ENCODE measurements around the gene CCDC149. TPM values are rescaled to one million over a fixed set of nuclear protein-coding genes. Genes with fewer than 3 reads are reported as not detected.

CCDC149 gene
- polyA plus RNA-seq, 2 of the 4 experiments (the other 2 are of a cell fraction), result 1.4 to 2.8 TPM

- H3K27ac ChIP-seq, result no peak overlapping the region
- ATAC-seq (no peak), FAIRE-seq (no peak), DNase-seq (ENCODE audit: low read depth in 1 of 2, low spot score in 1 of 2) (no peak)
- WGBS (ENCODE audit: missing lambda C conversion rate), result 13% methylated on average over 3 of the region's 3 CpGs
- POLR2A ChIA-PET, result no interaction called here
- 0 out of 3 replicates have a peak, but pooled peaks cover 4% of the 10 kb centered on the region for H3K9me3 ChIP-seq
- no peaks in the 10 kb centered on the region for H3K4me1 ChIP-seq
- H3K4me3 ChIP-seq, result no peak overlapping the region
- TF ChIP-seq ZFP36 (IDR thresholded peaks at IDR 0.05; ENCODE audit: borderline replicate concordance, partially characterized antibody) (no peak), POLR2AphosphoS2 (conservative IDR thresholded peaks at IDR 0.05; ENCODE audit: low read length) (no peak), HEYL (CRISPR knock-in tag; IDR thresholded peaks at IDR 0.05) (no peak), HOXB13 (CRISPR knock-in tag; IDR thresholded peaks at IDR 0.05; ENCODE audit: low read depth) (no peak), BCL3 (IDR thresholded peaks at IDR 0.05) (no peak), MAX (IDR thresholded peaks at IDR 0.05) (no peak), HOXA7 (CRISPR knock-in tag; IDR thresholded peaks at IDR 0.05) (no peak), NPAS2 (CRISPR knock-in tag; IDR thresholded peaks at IDR 0.05; ENCODE audit: borderline replicate concordance) (no peak)
- TF ChIP-seq, protein P1, sequence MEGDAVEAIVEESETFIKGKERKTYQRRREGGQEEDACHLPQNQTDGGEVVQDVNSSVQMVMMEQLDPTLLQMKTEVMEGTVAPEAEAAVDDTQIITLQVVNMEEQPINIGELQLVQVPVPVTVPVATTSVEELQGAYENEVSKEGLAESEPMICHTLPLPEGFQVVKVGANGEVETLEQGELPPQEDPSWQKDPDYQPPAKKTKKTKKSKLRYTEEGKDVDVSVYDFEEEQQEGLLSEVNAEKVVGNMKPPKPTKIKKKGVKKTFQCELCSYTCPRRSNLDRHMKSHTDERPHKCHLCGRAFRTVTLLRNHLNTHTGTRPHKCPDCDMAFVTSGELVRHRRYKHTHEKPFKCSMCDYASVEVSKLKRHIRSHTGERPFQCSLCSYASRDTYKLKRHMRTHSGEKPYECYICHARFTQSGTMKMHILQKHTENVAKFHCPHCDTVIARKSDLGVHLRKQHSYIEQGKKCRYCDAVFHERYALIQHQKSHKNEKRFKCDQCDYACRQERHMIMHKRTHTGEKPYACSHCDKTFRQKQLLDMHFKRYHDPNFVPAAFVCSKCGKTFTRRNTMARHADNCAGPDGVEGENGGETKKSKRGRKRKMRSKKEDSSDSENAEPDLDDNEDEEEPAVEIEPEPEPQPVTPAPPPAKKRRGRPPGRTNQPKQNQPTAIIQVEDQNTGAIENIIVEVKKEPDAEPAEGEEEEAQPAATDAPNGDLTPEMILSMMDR (IDR thresholded peaks at IDR 0.05), result no peak
- TF ChIP-seq, protein P2, sequence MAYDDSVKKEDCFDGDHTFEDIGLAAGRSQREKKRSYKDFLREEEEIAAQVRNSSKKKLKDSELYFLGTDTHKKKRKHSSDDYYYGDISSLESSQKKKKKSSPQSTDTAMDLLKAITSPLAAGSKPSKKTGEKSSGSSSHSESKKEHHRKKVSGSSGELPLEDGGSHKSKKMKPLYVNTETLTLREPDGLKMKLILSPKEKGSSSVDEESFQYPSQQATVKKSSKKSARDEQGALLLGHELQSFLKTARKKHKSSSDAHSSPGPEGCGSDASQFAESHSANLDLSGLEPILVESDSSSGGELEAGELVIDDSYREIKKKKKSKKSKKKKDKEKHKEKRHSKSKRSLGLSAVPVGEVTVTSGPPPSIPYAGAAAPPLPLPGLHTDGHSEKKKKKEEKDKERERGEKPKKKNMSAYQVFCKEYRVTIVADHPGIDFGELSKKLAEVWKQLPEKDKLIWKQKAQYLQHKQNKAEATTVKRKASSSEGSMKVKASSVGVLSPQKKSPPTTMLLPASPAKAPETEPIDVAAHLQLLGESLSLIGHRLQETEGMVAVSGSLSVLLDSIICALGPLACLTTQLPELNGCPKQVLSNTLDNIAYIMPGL (CRISPR knock-in tag; IDR thresholded peaks at IDR 0.05; ENCODE audit: borderline replicate concordance), result no peak
- H3K4me2 ChIP-seq, result no peak overlapping the region
- CTCF ChIA-PET, result no interaction called here
Measured at GRCh38 chr4:24924309-24924781, 11.5 kb upstream of the CCDC149 start.

- no peaks in the 10 kb centered on the region for H3K4me1 ChIP-seq
- ATAC-seq, result no peak
- TF ChIP-seq JUNB (IDR thresholded peaks at IDR 0.05) (no peak), HDAC2 (IDR thresholded peaks at IDR 0.05) (no peak), CEBPB (IDR thresholded peaks at IDR 0.05) (no peak), HOXB5 (CRISPR knock-in tag; IDR thresholded peaks at IDR 0.05) (no peak), BCL3 (IDR thresholded peaks at IDR 0.05) (no peak), CHD4 (IDR thresholded peaks at IDR 0.05; ENCODE audit: borderline replicate concordance) (no peak), POLR2AphosphoS2 (conservative IDR thresholded peaks at IDR 0.05; ENCODE audit: low read length) (no peak), ZSCAN20 (CRISPR knock-in tag; IDR thresholded peaks at IDR 0.05) (no peak), RCOR1 (IDR thresholded peaks at IDR 0.05; ENCODE audit: low read depth, low read length) (no peak), ZFP36 (IDR thresholded peaks at IDR 0.05; ENCODE audit: borderline replicate concordance, partially characterized antibody) (no peak), RAD21 (conservative IDR thresholded peaks at IDR 0.05 in 1 of 2, IDR thresholded peaks at IDR 0.05 in 1 of 2) (no peak), CBX2 (IDR thresholded peaks at IDR 0.05; ENCODE audit: borderline replicate concordance, low read depth) (no peak), FOSB (CRISPR knock-in tag; IDR thresholded peaks at IDR 0.05) (no peak), RNF2 (IDR thresholded peaks at IDR 0.05; ENCODE audit: borderline replicate concordance, low read depth) (no peak), ZNF302 (CRISPR knock-in tag; IDR thresholded peaks at IDR 0.05) (no peak), MAZ (IDR thresholded peaks at IDR 0.05; ENCODE audit: borderline replicate concordance, low read depth, low read length) (no peak), POLR2A (IDR thresholded peaks at IDR 0.05; ENCODE audit: low read length) (no peak)
- TF ChIP-seq, protein P3, sequence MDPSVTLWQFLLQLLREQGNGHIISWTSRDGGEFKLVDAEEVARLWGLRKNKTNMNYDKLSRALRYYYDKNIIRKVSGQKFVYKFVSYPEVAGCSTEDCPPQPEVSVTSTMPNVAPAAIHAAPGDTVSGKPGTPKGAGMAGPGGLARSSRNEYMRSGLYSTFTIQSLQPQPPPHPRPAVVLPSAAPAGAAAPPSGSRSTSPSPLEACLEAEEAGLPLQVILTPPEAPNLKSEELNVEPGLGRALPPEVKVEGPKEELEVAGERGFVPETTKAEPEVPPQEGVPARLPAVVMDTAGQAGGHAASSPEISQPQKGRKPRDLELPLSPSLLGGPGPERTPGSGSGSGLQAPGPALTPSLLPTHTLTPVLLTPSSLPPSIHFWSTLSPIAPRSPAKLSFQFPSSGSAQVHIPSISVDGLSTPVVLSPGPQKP (IDR thresholded peaks at IDR 0.05; ENCODE audit: low read depth, low read length), result no peak
- H3K9me3 ChIP-seq, result 0 out of 3 replicates have a peak, but pooled peaks cover 4% of the 10 kb centered on the region
- 17% methylated on average over 1 of the region's 1 CpG for WGBS (ENCODE audit: missing lambda C conversion rate)
- no peak for FAIRE-seq
- CTCF ChIA-PET, result no interaction called here
- no peak overlapping the region for H3K27ac ChIP-seq
- DNase-seq (ENCODE audit: low read depth in 1 of 2, low spot score in 1 of 2), result no peak
- POLR2A ChIA-PET, result no interaction called here
- no peak overlapping the region for H3K4me2 ChIP-seq
- H3K4me3 ChIP-seq, result no peak overlapping the region
Measured at GRCh38 chr4:24923550-24923949, 10.7 kb upstream of the CCDC149 start.
